Measurements from ENCODE around the gene SDHAF3.

- TF ChIP-seq EZH2phosphoT487 (conservative IDR thresholded peaks at IDR 0.05; ENCODE audit: low read length) (no peak), CTCF (IDR thresholded peaks at IDR 0.05; ENCODE audit: insufficient read depth, low read length, poor library complexity, severe bottlenecking) (no peak)
Measured at GRCh38 chr7:97167749-97168148, 50.3 kb downstream of the SDHAF3 start.
